Skin of body (tissue), 2 donors: Measurements from ENCODE around the gene ARHGAP12. TPM values are rescaled to one million over a fixed set of nuclear protein-coding genes. Genes with fewer than 3 reads are reported as not detected.

Experiments
- DNase-seq: peaks from one replicate; lab custom pipeline; 2025; lab: John Stamatoyannopoulos, UW
- total RNA-seq: library from RNA; depleted of rRNA; stranded (reverse); fragments of >200 nt; gene quantifications from one replicate; pipeline ENCODE4 v1.2.3, GENCODE V29; 2014

The ARHGAP12 gene
- total RNA-seq, 1 donor from 2014 or later: 49.3 TPM

DNA sequence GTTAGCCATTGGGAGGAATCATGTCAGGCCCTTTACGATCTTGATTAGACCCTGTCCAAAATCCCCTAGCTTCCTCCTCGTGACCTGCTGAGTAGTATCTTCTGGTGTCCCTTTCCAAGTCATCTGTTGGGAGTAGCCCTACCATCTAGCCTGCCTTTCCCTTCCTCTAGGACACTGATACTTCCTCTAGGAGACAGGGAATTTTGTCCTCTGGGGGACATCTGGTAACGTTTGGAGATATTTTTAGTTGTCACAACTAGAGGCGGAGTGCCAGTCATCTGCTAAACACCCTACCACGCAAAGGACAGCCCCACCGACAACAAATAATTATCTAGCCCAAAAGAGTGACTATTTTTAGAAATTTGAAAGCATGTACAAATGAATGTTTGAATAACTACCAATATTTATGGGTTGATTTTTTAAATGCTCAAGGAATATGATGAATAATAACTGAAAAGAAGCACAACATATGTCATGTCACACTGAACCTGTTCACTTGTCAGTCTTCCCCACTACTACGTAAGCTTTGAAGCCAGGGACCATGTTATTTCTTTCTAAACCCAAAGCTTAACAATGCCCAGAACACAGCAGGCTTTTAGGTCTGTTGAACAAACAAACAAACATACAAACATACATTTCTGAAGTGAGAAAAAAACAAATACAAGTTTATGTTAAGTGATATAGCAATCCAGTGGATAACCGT, 105.9 kb downstream of the ARHGAP12 start:
- DNase-seq: peak; percentile 79

DNA sequence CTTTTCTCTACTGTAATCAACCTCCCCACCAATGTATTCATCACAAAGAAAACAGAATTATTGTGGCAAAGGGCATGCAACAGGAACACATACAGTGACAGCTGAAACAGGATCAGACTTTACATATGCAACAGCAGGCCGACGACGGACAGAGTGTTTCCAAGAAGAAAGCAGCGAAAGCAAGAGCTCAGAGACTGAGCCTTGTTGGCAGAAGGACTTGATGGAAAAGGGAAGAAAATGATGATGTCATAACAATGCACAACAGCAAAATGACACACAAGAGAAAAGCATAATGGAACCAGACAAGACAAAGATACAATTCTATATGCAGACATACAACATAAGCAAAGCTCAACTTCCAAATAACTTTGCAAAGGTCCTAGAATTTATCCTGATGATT, 106.5 kb downstream of the ARHGAP12 start:
- DNase-seq: peak; percentile 85

DNA sequence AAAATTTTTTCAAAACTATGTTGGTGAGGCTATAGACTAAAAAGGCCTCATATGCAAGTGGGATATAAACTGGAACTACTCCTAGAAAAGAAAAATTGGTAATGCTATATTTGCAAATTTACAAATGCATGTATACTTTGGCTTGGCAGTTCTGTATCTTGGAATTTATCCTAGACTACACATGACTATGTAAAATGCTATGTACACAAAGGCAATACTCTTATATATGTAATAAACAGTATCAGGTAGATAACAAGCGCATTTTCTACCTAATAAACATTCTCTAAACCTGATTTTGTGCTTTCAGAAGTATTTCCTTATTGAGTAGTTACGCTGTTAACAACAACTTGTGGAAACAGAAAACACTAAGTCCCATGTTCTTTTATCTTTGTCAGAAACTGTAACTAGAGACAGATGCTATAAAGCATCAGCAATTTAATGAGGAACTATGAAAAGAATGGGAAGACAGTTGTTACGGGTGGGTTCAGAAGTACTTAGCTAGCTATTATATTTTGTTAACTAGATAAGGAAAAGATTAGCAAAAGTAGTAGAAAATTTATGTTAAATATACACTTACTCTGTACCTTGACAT, 107.8 kb downstream of the ARHGAP12 start:
- DNase-seq: peak; percentile 60

DNA sequence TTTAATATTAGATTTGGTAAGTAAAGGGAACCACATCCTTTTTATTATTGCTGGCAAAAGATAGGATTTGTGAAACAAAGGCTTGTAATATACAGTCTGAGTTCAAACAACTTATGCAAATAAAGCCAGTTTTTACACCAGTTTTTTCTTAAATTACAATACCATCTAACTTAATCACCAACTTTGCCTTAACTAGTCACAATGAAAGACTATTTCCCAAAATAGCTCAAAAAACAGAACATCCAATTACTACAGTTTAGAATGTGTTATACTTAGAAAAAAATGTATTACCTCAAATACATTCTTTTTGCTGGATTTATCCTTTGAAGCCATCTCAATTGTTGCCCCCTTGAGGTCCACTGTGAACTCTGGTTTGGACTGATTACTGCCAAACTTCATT, 108.5 kb downstream of the ARHGAP12 start:
- DNase-seq: no peak

DNA sequence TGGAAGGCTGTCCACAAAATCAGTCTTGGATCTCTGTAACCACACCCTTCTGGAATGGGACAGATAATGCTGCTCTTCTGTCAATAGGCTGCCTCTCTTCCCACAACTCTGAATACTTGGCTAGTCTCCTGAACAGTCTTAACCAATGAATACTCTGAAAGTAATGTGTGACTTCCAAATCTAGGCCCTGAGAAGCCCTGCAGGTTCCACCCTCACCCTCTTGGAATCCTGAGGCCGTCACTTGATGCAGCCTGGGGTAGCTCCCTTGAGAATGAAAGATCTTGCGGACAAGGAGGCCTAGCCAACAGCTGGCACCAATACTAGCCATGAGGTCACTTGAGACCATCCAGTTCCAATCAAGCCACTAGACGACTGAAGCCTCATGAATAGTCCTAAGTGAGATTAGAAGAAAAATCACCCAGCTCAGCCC, 109.2 kb downstream of the ARHGAP12 start:
- DNase-seq: no peak

DNA sequence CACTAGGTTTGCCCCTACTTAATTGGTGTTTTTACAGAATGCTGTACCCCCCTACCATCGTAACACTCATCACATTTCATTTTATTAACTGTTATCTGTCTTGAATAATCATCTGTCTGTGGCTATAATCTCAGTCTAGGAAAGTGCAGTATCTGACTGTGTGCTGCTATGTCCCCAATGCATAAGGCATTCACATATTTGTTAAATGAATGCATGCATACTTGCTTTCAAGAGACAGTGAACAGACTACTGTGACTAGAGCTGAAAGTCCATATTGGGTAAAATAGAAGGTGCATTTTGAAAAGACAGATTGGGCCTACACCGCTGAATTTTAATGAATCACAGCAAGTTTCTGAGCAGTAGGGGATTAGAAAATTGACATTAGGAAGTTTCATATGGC, 112.3 kb downstream of the ARHGAP12 start:
- no peak for DNase-seq

DNA sequence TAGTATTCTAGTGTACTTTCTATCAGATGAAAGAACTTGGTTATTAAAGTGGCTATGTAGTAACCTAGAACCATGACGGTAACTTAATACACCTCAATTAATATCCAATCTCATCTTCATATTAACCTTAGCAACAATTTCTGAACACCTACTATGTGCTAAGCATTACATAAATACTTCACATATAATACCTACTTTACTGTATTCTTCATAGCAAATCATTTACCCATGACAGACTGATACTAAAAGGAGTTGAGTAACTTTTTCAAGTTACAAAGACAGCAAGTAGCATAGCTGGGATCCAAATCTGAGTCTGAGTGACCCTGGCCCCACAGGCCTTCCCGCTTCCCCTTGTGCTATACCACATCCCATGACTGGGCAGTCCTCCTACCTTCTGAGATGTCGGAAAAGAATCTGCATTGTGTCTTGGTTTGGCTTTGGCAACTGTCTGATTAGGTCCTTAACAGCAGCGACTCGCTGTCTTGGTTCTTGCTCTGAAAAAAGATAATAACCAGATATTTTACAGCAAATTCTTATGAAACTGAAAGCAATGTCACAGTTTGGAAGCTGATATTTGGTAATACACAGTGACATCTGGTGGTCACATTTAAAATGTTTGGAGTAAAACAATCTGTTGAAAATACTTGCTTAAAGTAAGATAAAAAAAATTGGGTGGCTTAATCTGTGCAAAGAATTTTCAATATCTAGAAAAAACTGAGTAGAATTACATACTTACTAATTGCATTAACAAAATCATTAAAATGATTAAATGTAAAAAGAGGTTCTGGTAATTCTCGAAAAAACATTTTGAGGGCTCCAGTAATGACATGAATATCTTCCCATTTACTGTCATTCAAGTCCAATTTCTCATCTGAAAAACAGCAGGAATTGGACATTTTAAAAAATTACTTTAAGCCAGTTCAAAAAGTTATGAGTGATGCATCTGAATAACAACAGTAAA, 120.1 kb downstream of the ARHGAP12 start:
- peak; percentile 93 for DNase-seq

DNA sequence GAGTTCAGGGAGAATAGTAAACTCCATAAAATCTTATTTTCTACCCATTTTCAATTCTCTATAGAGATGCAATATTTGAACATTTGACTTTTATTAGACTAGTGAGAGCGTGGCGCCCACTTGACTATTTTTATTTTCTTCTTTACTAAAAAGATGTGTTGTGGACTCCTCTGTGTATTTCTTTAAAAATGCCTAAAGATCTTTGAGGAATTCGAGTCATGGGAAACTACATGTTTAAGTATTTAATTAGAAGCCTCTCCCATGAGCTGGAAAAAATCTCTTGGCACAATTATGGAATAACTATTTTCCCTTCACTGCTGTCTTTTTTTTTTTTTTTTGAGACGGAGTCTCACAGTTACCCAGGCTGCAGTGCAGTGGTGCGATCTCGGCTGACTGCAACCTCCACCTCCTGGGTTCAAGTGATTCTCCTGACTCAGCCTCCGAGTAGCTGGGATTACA, 124.2 kb downstream of the ARHGAP12 start:
- DNase-seq: peak; percentile 73

DNA sequence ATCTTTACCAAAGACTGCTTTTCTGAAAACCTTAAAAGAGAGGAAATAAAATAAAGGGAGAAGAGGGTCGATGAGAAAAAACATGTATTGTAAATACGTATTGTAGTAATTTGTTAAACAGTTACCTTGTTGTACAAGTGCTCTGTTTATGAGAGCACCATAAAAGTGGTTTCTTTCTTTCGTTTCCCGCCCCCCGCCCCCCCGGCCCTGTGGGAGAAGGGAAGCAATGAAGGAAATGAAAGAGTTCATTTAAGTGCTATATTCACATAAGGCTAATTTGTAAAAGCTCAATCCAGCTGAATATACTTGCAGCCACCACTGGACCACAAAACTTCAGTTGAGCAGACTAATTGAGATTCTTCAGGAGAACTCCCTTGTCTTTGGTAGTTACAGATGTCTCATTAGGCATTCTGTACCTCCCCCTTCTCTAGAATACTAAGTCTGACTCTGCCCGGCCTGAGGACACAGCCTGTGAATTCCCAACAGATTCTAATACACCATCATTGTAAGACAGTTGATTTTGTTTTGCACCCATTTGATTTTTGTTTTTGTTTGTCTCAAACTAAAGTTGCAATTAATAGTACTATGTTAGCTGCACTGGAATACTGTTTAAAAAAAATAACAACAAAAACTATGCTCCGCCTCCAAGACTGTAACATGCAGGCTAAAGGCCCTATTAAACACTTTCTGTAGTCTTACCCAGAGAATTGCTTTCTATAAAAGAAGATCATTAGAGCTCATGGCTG, 124.9 kb downstream of the ARHGAP12 start:
- peak; percentile 73 for DNase-seq

DNA sequence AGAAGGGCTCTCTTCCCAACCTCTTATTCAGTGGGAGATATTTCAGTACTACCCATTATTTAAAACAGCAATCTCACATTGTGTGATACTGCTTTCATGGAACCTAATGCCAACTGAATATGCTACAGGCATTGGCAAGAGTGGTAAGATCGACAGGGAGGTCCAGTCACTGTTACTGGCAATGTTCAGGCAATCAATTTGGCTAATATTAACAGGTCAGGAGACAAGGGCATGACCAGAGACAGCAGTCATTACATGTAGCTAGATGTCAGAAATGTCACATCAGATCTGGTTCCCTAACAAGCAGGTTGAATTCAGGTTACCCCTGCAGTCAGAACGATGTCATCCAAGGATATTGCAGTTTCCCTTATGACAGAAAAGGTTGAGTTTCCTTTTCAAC, 129.4 kb downstream of the ARHGAP12 start:
- no peak for DNase-seq

DNA sequence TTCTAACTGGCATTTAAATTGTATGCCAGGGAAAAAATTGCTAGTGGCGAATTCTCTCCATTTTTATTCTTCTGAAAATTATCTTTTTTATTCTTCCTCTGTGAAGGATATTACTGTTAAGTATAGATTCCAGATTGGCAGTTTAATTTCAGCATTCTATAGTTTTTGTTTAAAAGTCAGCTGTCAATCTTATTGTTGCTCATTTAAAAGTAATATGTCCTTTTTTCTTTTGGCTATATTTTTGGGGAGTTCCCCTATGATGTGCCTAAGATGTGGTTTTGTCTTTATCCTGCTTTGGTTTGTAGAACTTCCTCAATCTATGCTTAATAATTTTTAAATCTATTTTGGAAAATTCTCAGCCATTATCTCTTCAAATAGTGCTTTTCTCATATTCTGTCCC, 135.9 kb downstream of the ARHGAP12 start:
- no peak for DNase-seq

DNA sequence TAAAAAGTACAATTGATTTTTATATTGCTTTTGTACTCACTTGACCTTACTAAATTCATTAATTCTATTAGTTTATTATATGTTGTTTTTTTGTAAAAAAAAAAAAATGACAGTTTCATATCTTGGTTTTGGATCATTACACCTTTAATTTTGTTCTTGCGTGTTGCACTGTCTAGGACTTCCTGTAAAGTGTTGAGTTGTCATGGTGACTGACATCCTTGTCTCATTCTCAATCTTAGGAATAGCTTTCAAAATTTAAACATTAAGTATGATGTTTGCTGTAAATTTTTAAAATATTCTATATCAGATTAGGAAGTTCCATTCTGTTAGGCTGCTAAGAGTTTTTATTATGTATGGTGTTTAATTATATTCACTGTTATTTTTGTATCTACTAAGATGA, 139.1 kb downstream of the ARHGAP12 start:
- no peak for DNase-seq

DNA sequence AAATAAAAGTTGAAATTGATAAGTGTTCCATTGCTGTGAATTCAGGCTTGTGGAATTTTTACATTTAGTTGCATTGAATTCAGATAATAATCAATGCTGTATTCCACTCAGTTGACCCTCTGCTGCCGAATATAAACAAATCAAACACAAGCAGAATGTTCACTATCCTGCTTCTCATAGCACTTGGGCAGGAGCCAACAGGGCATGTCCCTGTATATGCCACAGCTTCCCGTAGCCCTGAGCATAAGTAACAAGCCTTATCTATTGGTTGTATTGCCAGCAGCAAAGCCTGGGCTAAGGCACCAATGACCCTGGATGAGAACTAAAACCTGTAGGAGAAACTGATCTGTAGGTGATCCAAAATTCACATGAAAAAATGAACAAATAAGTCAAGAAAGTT, 145.9 kb downstream of the ARHGAP12 start:
- no peak for DNase-seq

DNA sequence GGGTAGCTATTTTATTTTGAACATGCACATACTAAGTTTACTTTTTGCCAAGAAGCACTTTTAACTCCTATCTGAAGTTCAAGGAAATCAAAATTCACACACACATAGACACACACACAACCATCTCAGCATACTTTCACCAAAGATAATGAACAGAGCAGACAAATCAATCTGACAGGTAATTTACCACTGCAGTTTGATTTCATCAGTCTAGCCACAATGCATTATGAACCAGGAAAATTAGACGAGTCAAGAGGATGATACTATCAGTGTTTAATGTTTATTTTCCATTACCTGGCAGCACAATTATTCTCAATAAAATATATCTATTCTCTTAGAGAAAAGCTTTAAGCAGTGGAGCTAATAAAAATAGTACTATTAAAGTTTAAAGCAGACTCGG, 147.9 kb downstream of the ARHGAP12 start:
- no peak for DNase-seq

DNA sequence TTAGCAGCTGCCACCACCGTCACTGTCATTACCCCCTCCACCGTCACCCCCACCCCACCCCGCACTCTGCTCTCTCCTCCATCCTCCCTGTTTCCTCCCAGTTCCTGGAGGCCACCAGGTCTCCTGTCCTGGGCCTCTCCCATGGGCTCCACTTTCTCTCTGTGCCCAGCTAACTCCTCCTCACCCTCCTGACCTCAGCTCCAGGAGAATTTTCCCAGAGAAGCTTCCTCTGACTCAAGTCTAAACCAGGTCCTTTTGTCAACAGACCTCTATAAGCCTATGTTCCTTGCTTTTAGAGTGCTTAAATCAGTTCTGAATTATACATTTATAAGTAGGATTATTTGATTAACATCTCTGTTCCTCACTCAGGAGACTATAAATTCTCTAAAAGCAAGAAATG, 150.0 kb downstream of the ARHGAP12 start:
- DNase-seq: no peak

DNA sequence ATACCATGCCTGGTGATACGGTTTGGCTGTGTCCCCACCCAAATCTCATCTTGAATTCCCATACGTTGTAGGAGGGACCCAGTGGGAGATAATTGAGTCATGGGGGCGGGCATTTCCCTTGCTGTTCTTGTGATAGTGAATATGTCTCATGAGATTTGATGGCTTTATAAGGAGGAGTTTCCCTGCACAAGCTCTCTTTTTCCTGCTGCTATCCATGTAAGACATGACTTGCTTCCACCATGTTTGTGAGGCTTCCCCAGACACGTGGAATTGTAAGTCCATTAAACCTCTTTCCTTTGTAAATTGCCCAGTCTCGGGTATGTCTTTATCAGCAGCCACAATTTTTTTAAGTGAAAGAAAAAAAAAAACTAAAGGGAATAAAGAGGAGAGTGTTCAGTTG, 152.5 kb downstream of the ARHGAP12 start:
- no peak for DNase-seq

DNA sequence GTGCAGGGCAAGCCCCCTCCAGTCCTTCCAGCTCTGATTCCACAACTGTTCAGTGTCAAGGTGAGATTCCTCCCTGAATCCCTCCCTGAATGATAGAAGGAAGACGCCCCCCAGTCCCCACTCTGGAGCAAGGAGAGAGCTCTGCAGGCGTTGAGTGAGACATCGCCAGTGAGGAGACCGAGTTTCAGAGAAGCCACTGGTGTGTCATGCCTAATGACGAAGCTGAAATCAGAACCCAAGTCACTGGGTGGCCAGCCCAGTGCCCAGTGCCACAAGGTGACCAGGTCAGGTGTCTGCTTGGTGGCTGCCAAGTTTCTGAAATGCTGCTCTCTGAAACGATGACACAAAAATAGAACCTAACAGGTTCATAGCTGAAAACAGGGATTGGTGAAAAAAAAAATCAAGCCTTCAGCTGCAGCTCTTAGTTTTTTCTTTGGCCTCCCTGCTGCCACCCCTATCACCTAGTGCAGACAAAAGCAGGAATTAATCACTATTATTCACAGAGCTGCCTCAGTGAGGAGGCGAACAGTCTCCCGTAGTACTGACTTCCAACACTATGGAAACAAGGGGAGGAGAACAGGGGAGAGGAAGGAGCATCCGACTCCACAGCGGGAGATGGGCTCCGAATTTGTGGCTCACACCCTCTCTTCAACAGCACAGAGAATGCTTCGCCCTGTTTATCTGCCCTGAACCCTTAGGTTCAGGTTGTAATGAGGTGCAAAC, 153.5 kb downstream of the ARHGAP12 start:
- no peak for DNase-seq

DNA sequence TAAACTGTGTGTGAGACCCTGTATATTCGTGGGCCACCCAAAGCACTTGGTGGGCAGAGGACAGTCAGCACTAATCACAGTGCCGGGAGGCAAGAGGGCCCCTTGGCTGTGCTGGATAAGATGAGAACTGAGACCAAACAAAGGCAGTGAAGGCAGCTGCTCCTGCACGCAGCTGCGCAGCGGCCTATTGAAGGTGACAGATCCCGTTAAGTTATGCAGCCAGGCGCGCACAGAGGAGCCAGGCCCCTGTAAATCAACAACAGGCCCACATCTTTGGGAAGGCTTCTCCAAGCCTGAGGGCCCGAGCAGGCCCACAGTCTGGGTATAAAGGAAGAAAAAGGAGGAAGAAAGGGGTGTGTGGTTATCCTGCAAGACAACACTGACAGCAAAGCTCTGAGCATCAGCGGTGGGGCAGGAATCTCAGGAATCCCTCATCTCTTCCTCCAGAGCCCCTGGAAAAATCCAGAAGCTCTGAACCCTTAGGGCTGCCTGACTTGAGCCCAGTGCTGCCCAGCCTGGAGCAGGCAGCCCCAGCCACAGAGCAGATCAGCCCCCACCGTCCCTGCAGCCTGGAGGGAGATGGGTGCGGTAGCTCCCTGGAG, 154.2 kb downstream of the ARHGAP12 start:
- no peak for DNase-seq

DNA sequence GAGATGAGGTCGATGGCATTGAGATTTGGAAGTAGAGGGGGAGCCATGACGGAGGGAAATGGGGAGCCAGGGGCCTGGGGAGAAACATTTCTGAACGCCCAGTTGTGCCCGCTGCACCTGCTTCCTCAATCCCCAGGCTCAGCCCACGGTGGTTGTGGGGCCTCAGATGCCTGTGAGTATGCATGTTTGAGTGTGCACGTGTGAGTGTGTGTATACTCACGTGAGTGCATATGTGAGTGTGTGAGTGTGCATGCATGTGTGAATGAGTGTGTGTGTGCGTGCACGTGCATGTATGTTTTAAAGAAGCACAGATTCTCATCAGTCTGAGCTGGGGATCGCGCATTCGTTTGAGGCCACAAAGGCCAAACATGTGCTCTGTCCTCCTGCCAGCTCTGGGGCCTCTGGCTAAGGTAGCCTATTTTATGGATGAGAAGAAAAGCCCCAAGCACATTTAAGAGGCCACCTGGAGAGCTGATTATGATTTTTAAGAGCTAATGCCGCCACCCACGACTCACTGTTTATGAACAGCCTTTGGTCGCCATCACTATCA, 154.8 kb downstream of the ARHGAP12 start:
- DNase-seq: no peak

DNA sequence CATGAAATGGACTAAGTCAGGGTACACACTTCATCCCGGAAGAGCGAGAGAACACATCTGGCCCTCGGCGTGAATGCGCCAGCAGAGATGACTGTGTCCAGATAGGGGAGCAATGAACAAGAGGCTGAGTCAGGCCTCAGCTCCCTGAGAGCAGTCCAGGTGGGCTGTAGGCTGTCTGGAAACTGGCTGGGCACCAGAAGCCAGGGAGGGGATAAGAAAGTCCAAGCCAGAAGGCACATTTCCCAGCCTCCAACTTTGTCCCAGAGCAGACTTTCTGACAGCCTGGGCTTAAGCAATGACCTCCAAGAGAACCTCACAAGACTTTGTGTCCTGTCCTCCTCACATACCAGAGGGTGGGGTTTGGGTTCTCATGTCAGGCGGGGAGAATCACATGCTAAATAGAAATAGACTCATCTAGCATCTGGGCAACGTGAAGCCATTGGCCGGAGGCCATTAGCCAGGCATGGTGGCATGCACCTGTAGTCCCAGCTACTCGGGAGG, 157.2 kb downstream of the ARHGAP12 start:
- no peak for DNase-seq
